ENCODE data around the gene DPP6.

DNA sequence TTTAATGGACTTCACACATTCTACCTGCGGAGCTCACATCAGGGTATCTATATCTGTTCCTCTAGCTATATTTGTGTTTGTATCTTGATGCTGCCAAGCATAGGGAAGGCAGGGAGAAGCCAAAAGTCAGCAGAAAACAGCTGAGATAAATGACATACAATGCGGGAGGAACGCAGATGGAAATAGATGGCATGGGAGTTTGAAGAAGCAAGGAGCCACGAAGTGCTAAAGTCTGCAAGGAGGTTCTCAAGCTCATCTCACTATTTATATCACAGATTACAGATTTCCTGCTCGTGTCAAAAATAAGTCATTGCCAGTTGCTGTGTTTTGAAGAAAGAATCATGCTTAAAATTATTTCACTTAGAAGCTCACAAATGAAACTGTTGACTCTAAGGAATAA lies 180.5 kb downstream of the DPP6 start:
- TF ChIP-seq, protein P1, sequence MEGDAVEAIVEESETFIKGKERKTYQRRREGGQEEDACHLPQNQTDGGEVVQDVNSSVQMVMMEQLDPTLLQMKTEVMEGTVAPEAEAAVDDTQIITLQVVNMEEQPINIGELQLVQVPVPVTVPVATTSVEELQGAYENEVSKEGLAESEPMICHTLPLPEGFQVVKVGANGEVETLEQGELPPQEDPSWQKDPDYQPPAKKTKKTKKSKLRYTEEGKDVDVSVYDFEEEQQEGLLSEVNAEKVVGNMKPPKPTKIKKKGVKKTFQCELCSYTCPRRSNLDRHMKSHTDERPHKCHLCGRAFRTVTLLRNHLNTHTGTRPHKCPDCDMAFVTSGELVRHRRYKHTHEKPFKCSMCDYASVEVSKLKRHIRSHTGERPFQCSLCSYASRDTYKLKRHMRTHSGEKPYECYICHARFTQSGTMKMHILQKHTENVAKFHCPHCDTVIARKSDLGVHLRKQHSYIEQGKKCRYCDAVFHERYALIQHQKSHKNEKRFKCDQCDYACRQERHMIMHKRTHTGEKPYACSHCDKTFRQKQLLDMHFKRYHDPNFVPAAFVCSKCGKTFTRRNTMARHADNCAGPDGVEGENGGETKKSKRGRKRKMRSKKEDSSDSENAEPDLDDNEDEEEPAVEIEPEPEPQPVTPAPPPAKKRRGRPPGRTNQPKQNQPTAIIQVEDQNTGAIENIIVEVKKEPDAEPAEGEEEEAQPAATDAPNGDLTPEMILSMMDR (conservative IDR thresholded peaks at IDR 0.05; ENCODE audit: low read depth, low read length): no peak
- no peak for TF ChIP-seq EZH2 (IDR thresholded peaks at IDR 0.05; ENCODE audit: borderline replicate concordance, low read depth, low read length, poor library complexity, severe bottlenecking)

All from A673 (cell line).